ENCODE measurements around the gene TMEM106C. TPM values are rescaled to one million over a fixed set of nuclear protein-coding genes. Genes with fewer than 3 reads are reported as not detected.
A peak's percentile ranks its signal among the peaks of the same experiment; 100 is the strongest.

The TMEM106C gene
- total and polyA plus RNA-seq, 9 of the 15 experiments (the other 6 are each of a cell fraction or from before 2014, with no cell fraction given): 37.6 to 183 (median 57.2) TPM

GRCh38 chr12:47938093-47938492, 25.3 kb upstream of the TMEM106C start:
- H3K27me3 ChIP-seq (ENCODE audit: control insufficient read depth in 2 of 2, insufficient read depth in 2 of 2, low read length in 2 of 2): peaks cover 33 to 64% of the 10 kb centered on the region in 2 experiments
- no peaks in the 10 kb centered on the region for H3K36me3 ChIP-seq (ENCODE audit: control insufficient read depth, insufficient read depth, low read length)
- H3K4me1 ChIP-seq (replicated peaks in 1 of 2; ENCODE audit: control insufficient read depth in 2 of 2, insufficient read depth in 2 of 2, low read length in 2 of 2): peaks cover 0 to 21% of the 10 kb centered on the region in 2 experiments; a peak in 2 of 5 replicates
- ChIA-PET CTCF (ENCODE audit: low intra/inter-chr PET ratio) (no interaction called here), POLR2A (interaction anchor here (0.6 to 0.9 kb wide), 2 partner anchors 9 to 10 kb away, joined by 3 to 6 read pairs; no protein-coding TSS in a partner anchor)
- no peaks in the 10 kb centered on the region for H4K20me1 ChIP-seq (replicated peaks; ENCODE audit: control insufficient read depth, insufficient read depth, low read length)
- no peak overlapping the region for H3K27ac ChIP-seq (ENCODE audit: extremely low read depth, low read depth, low read length)
- H3K4me2 ChIP-seq (ENCODE audit: insufficient read depth, low read length): no peak overlapping the region
- DNase-seq (ENCODE audit: extremely low read depth in 1 of 4, low spot score in 3 of 4) (no peak), FAIRE-seq (no peak), ATAC-seq (no peak)
- H3K9me1 ChIP-seq (ENCODE audit: control insufficient read depth, insufficient read depth, low read length): no peaks in the 10 kb centered on the region
- no peaks in the 10 kb centered on the region for H3K79me2 ChIP-seq (ENCODE audit: control insufficient read depth, insufficient read depth, low read length)
- WGBS (ENCODE audit: insufficient coverage, low coverage, missing lambda C conversion rate): 8% methylated on average over 1 of the region's 1 CpG
- TF ChIP-seq ZBTB34 (CRISPR knock-in tag; IDR thresholded peaks at IDR 0.05) (no peak), GABPA (tag; conservative IDR thresholded peaks at IDR 0.05; ENCODE audit: low read depth) (peak; percentile 32; the same call in 1 of the 2 replicates)
- BruUV-seq (replicated peaks): no TSS peak
- no peak overlapping the region for H3K9ac ChIP-seq (ENCODE audit: insufficient read depth in 1 of 2, low read depth in 2 of 2, low read length in 2 of 2)
- no peak overlapping the region for H3K4me3 ChIP-seq
- H2AFZ ChIP-seq (ENCODE audit: low read depth, low read length): no peak overlapping the region
- H3K9me3 ChIP-seq (replicated peaks; ENCODE audit: control insufficient read depth, insufficient read depth, low read depth, low read length): no peaks in the 10 kb centered on the region
- intact Hi-C loops (cut with micrococcal nuclease) (no loop called here), in situ Hi-C loops (cut with MboI) (no loop called here)

GRCh38 chr12:47938594-47938993, 24.8 kb upstream of the TMEM106C start:
- Histone ChIP-seq H4K20me1 (replicated peaks; ENCODE audit: control insufficient read depth, insufficient read depth, low read length) (no peaks in the 10 kb centered on the region), H3K9me1 (ENCODE audit: control insufficient read depth, insufficient read depth, low read length) (no peaks in the 10 kb centered on the region), H3K79me2 (ENCODE audit: control insufficient read depth, insufficient read depth, low read length) (no peaks in the 10 kb centered on the region), H3K27ac (ENCODE audit: extremely low read depth, low read depth, low read length) (no peak overlapping the region), H3K36me3 (ENCODE audit: control insufficient read depth, insufficient read depth, low read length) (no peaks in the 10 kb centered on the region), H3K4me2 (ENCODE audit: insufficient read depth, low read length) (no peak overlapping the region), H3K9ac (ENCODE audit: insufficient read depth in 1 of 2, low read depth in 2 of 2, low read length in 2 of 2) (no peak overlapping the region), H3K27me3 (ENCODE audit: control insufficient read depth in 2 of 2, insufficient read depth in 2 of 2, low read length in 2 of 2) (peaks cover 31 to 66% of the 10 kb centered on the region in 2 experiments), H3K4me3 (no peak overlapping the region), H3K9me3 (replicated peaks; ENCODE audit: control insufficient read depth, insufficient read depth, low read depth, low read length) (no peaks in the 10 kb centered on the region), H3K4me1 (replicated peaks in 1 of 2; ENCODE audit: control insufficient read depth in 2 of 2, insufficient read depth in 2 of 2, low read length in 2 of 2) (peaks cover 0 to 22% of the 10 kb centered on the region in 2 experiments; a peak in 2 of 5 replicates), H2AFZ (ENCODE audit: low read depth, low read length) (no peak overlapping the region)
- no TSS peak for BruUV-seq (replicated peaks)
- ATAC-seq (no peak), FAIRE-seq (no peak), DNase-seq (ENCODE audit: extremely low read depth in 1 of 4, low spot score in 3 of 4) (no peak)
- ChIA-PET CTCF (ENCODE audit: low intra/inter-chr PET ratio) (no interaction called here), POLR2A (interaction anchor here (0.6 to 1.0 kb wide), 2 partner anchors 10 to 11 kb away, joined by 3 read pairs; no protein-coding TSS in a partner anchor)
- in situ Hi-C loops (cut with MboI): no loop called here
- intact Hi-C loops (cut with micrococcal nuclease): no loop called here
- TF ChIP-seq E2F3 (CRISPR knock-in tag; IDR thresholded peaks at IDR 0.05): no peak
- WGBS (ENCODE audit: insufficient coverage, low coverage, missing lambda C conversion rate): 3% methylated on average over 4 of the region's 4 CpGs
